ENCODE measurements around the gene RAD51.

- TF ChIP-seq POLR2AphosphoS5 (IDR thresholded peaks at IDR 0.05; ENCODE audit: low read depth, low read length) (no peak), POLR2A (IDR thresholded peaks at IDR 0.05; ENCODE audit: low read depth, low read length) (no peak), PAX5 (IDR thresholded peaks at IDR 0.05; ENCODE audit: insufficient read depth, low read length, severe bottlenecking) (no peak), TAF1 (IDR thresholded peaks at IDR 0.05; ENCODE audit: low read depth, low read length) (no peak), SPI1 (IDR thresholded peaks at IDR 0.05; ENCODE audit: low read depth, low read length) (no peak)
Observed at GRCh38 chr15:40773496-40773895, 78.5 kb downstream of the RAD51 start.

Measured in GM12891 (cell line).